ENCODE results near the gene VHLL.
A peak's percentile ranks its signal among the peaks of the same experiment; 100 is the strongest.

VHLL gene

DNA sequence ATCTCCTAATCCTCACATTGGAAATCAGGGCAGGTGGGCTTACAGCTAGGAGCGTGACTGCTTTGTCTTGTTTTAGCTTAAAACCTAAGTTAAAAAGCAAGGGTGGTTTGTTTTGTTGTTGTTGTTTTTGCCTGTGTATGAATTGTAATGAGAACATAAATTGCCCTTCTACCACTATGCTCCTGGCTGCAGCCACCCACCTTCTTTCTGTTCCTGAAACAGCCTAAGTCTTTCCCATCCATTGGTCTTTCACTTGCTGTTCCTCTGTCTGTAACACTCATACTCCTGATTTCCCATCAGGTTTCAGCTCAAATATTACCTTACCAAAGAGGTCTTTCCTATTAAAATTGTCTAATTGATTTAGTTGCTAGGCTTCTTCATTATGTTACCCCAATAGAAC lies 15.6 kb downstream of the VHLL start:
- H3K4me3 ChIP-seq (replicated peaks; ENCODE audit: low read depth, low read length) = peak overlapping the region; percentile 77
- no peak for DNase-seq (ENCODE audit: extremely low read depth, low read depth)
- TF ChIP-seq, protein P1, sequence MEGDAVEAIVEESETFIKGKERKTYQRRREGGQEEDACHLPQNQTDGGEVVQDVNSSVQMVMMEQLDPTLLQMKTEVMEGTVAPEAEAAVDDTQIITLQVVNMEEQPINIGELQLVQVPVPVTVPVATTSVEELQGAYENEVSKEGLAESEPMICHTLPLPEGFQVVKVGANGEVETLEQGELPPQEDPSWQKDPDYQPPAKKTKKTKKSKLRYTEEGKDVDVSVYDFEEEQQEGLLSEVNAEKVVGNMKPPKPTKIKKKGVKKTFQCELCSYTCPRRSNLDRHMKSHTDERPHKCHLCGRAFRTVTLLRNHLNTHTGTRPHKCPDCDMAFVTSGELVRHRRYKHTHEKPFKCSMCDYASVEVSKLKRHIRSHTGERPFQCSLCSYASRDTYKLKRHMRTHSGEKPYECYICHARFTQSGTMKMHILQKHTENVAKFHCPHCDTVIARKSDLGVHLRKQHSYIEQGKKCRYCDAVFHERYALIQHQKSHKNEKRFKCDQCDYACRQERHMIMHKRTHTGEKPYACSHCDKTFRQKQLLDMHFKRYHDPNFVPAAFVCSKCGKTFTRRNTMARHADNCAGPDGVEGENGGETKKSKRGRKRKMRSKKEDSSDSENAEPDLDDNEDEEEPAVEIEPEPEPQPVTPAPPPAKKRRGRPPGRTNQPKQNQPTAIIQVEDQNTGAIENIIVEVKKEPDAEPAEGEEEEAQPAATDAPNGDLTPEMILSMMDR (IDR thresholded peaks at IDR 0.05; ENCODE audit: low read depth, low read length, missing control alignments) = no peak

DNA sequence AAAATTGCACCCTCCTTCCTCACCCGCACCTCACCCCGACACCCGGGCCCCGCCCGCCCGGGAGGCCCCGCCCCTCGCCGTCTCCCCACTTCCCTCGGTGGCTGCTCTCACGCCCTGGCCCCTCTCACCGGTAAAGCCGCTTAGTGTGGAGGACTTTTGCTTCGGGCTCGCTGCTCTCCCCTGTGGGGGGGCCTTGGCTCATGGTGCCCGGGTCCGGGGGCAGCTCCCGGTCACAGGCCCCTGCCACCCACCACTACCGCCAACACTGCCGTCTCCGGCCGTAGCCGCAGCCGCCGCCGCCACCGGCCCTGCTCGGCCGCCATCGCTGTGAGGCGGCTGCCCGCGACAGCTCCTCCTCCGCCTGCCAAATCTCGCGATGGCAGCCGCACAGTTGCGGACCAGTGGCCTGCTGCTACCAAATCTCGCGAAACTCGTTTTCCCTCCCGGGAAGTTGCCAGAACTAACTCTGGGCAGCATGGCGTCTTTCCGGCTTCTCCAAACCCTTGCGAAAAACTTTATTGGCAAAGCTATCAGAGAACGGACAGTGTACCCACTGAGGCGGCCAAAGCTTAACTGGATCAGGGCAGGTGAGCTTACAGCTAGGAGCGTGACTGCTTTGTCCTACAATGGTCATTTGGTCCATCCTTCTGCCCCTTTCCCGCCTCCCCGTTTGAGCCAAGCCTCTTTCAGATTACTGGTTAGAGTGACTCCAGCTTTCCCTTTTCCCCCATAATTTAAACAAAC lies 16.5 kb downstream of the VHLL start, which contains the start of gene SMG5:
TSS of gene SMG5 (minus strand) at position 347 of the 744 bp plus-strand sequence. CDS start at position 202, 145 bp downstream.
- H3K4me3 ChIP-seq (replicated peaks; ENCODE audit: low read depth, low read length) = peak within 1 kb of the TSS; percentile 77
- peak; percentile 98 for DNase-seq (ENCODE audit: extremely low read depth, low read depth)
- TF ChIP-seq, protein P1 (IDR thresholded peaks at IDR 0.05; ENCODE audit: low read depth, low read length, missing control alignments) = no peak

DNA sequence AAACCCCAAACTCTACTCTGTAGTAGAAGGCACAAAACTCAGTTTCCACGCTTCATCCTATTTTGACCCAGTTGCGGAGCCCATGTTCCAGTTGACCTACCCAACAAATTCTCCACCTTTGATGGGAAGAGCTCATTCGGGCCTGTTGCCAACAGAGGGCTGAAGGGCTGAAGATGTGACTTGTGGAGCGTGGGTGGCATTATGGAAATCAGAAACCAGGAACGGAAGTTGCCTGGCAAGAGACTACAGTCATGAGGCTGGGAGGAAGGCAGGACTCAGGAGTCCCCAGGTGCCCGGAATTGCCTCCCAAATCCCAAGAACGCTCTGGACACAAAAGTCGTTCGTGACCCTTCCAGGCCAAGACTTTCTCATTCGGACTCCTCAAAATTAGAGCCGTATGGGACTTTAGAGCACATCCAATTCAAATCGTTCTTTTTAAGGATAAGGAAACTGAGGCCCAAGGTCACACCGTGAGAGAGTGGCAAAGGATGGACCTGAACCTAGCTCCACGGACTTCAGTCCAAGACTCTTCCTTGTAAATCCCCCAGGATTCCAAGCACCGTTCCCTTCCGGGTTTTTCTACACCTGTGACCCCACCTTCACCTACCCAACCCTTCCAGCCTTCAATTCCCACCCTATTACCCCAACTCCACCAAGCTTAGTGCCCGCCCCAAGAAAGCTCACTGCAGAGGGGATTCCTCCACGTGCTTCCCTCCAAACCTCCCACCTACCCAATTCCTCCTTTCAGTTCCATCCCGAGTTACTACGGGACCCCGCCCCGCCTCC lies 17.2 kb downstream of the VHLL start:
- TF ChIP-seq, protein P1 (IDR thresholded peaks at IDR 0.05; ENCODE audit: low read depth, low read length, missing control alignments) = no peak
- DNase-seq (ENCODE audit: extremely low read depth, low read depth) = no peak
- H3K4me3 ChIP-seq (replicated peaks; ENCODE audit: low read depth, low read length) = peak overlapping the region; percentile 77

DNA sequence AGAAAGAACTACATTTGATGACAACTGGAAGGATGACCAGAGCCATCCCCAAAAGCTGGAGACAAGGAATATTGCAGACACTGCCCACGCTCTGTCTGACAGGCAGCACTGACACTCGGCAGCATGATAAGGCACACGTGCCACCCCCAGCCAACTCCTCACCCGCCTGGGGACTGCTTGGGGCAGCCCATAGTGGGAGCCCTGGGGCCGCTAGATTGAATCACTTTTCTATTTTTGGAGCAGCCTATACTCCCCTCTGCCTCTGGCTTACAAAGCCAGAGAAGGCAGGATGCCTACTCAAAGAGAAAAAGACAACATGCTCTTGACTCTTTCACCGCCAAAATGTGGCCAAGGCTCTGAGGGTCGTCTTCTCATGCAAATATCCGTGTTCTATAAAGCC lies 17.8 kb downstream of the VHLL start:
- peak overlapping the region; percentile 77 for H3K4me3 ChIP-seq (replicated peaks; ENCODE audit: low read depth, low read length)
- no peak for DNase-seq (ENCODE audit: extremely low read depth, low read depth)
- TF ChIP-seq, protein P1 (IDR thresholded peaks at IDR 0.05; ENCODE audit: low read depth, low read length, missing control alignments) = no peak

DNA sequence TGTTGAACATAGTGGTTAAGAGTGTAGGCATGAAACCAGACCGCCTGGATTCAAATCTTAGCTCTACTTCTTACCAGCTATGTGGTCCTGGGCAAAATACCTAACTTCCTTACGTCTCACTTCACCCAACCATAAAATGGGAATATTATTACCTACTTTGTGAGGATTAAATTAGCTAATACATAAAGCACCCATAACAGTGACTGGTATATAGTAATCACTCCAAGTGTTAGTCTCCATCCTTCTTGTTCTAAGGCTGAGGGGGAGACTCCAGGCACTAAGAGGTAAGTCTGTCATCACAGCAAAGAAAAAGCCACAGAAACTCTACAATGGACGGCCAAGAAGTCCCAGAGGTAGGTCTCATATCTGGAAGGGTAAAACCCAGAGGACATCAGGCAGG lies 19.3 kb downstream of the VHLL start:
- no peak for DNase-seq (ENCODE audit: extremely low read depth, low read depth)
- H3K4me3 ChIP-seq (replicated peaks; ENCODE audit: low read depth, low read length) = no peak overlapping the region
- TF ChIP-seq, protein P1 (IDR thresholded peaks at IDR 0.05; ENCODE audit: low read depth, low read length, missing control alignments) = no peak

DNA sequence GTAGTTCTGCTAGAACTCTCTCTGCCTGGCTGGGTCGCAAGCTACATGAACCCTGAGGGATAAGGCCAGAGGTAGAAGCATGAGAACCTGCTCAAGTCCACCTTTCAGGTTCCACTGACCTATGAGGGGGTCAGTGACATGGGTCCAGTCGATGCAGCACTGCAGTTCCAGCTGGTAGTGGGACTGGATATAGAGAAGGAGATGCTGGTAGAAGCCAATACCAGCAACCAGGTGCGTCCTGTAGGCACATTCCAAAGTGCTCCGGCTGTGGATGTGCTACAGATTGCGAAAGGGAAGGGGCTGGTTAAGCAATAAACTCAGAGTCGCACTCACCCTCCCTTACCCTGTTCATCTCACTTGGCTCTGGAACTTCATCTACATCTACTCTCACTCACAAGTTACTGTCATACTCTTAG lies 22.1 kb downstream of the VHLL start:
- TF ChIP-seq, protein P1 (IDR thresholded peaks at IDR 0.05; ENCODE audit: low read depth, low read length, missing control alignments) = no peak
- DNase-seq (ENCODE audit: extremely low read depth, low read depth) = no peak
- no peak overlapping the region for H3K4me3 ChIP-seq (replicated peaks; ENCODE audit: low read depth, low read length)

Measured in HFF-Myc (cell line).